Myocyte (in vitro differentiated cells): ENCODE results near the gene IL27RA. TPM values are rescaled to one million over a fixed set of nuclear protein-coding genes. Genes with fewer than 3 reads are reported as not detected.
A peak's percentile ranks its signal among the peaks of the same experiment; 100 is the strongest.

Source experiments
- DNase-seq: peaks from one replicate; pipeline ENCODE4 v3.0.0-alpha.2; 2012; ENCODE audit warnings: low read depth
- polyA plus RNA-seq: library from polyadenylated mRNA; unstranded; fragments of >200 nt; gene quantifications from one replicate; pipeline ENCODE4 v1.2.1, GENCODE V29; 2012; ENCODE audit warnings: missing spikeins
- total RNA-seq: library from RNA; depleted of rRNA; stranded (reverse); fragments of >200 nt; gene quantifications from 2 replicates; pipeline ENCODE4 v1.2.3, GENCODE V29; 2014

IL27RA gene
- total RNA-seq = 0.32 TPM in 1 of 2 replicates, not detected in the other
- 0.78 TPM for polyA plus RNA-seq

DNA sequence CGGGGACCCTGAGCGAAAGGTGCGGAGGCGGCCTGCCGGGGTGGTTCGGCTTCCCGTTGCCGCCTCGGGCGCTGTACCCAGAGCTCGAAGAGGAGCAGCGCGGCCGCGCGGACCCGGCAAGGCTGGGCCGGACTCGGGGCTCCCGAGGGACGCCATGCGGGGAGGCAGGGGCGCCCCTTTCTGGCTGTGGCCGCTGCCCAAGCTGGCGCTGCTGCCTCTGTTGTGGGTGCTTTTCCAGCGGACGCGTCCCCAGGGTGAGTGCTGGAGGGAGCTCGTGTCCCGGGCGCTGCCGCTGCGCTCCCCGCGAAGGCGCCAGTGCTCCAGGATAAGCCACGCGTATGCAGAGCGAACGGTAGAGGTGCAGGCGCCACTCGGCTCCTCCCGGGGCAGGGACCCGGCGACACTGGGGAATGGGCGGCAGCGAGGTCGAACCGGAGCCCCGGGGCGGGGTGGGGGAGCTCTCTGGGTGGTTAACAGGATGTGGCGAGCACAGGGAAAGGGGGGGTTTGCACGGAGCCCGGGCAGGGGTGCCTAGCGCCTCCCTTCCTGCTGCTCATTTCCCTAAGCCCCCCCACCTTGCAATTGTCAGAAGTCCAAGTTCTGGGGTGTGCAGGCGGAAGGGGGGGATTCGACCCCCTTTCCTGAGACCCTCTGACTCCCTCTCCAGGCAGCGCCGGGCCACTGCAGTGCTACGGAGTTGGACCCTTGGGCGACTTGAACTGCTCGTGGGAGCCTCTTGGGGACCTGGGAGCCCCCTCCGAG, at the start of gene IL27RA:
Gene IL27RA, plus strand, starts transcription at position 44 of the 762 bp plus-strand sequence. Its CDS starts 111 bp downstream, at position 155.
- peak; percentile 27 for DNase-seq

DNA sequence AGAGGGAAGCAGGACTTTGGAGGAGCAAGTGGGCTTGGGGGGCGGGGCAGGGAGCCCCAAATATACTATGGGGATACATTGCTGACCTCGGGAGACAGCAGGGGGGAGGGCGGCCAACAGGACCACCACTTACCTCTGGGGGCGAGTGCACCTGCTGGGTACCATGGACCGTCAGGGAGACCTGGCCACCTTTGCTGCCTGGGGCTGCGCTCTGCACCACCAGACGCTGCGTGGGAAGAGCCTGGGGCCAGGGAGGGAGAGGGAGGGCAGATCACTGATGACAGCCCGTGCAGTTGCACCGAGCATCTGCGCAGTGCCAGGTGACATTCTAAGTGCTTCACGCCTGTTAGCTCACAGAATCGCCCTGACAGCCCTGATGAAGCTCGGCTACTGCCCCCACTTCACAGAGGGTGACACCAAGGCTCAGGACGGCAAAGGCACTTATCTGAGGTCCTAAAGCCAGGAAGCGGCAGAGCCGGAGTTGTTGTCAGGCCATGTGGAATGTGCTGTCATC, 49.5 kb upstream of the IL27RA start:
- DNase-seq = no peak

DNA sequence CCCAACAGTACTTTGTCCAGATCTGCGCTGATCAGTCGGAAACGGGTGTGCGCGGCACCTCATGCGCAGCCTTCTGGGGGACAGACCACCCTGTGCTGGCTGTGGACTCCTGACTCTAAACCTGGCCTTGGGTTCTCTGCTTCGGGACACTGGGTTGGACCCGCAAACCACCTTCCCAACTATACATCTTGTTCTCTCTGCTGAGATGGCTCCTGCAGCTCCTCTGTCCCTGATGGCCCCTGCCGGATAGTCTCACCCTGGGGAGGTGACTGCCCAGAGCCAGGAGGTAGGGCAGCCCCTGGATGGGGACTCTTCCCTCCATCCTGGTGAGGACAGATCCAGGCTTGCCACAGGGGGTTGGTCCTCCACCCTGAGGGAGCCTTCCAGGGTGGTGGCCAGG, 48.8 kb upstream of the IL27RA start:
- no peak for DNase-seq

DNA sequence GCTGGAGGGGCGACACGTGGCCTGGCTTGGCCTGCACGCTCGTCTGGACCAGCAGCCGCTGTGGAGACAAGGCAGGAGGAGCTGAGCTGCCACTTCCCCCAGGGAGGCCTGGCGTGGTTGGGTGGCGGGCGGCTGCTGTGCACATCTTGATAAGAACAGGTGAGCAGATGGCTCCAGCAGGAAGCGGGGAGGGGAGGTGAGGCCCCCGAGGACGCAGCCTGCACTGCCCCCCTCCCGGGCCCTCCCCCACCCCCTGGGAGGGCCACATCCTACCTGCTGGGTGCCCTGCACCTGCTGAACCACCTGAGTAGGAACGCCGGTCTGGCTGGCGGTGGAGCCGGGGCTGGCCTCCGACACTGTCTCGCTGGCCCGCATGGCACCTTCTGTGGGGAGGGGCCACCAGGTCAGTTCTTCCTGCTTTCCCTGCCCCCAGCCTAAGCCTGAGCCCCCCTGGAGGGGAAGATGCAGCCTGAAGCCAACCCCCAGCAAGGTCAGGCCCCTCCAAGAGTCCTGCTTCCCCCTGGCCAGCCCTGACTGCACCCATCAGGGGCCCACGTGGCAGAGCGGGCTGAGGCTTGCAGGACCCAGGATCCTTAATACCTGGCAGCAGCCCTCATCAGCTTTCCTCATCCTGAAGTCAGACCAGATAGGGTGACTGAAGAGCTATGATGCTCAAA, 48.2 kb upstream of the IL27RA start:
- DNase-seq = no peak

- DNase-seq = no peak
These were observed 47.4 kb upstream of the IL27RA start for GRCh38 chr19:13984186-13984585.

GRCh38 chr19:13984875-13985741, 46.5 kb upstream of the IL27RA start:
- DNase-seq = no peak

GRCh38 chr19:13985771-13986347, 45.7 kb upstream of the IL27RA start:
- DNase-seq = no peak

DNA sequence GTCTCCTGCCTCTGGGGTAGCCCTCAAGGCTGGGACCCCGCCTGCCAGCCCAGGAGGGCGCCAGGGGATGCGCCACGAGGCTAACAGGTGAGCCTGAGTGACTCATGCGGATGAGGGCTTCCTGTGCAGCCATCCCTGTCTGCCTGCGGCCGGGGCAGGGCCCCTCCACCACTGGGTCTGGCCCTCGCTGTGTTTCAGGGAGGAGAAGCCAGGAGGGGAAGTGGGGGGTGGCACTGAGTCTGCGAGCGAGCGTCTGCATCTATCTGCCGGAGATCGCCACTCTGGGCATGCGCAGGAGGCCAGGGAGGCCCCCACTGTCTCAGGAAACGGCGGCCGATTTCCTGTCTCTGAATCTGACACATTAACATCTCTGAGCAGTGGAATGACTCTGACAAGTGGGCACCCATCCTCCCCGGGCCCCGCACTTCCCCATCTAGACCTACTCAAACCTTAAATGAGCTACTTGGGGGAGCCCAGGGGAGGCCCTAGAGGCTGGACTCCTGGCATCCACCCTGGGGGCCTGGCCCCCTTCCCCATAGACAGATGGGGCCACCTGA, 45.1 kb upstream of the IL27RA start:
- DNase-seq = no peak

DNA sequence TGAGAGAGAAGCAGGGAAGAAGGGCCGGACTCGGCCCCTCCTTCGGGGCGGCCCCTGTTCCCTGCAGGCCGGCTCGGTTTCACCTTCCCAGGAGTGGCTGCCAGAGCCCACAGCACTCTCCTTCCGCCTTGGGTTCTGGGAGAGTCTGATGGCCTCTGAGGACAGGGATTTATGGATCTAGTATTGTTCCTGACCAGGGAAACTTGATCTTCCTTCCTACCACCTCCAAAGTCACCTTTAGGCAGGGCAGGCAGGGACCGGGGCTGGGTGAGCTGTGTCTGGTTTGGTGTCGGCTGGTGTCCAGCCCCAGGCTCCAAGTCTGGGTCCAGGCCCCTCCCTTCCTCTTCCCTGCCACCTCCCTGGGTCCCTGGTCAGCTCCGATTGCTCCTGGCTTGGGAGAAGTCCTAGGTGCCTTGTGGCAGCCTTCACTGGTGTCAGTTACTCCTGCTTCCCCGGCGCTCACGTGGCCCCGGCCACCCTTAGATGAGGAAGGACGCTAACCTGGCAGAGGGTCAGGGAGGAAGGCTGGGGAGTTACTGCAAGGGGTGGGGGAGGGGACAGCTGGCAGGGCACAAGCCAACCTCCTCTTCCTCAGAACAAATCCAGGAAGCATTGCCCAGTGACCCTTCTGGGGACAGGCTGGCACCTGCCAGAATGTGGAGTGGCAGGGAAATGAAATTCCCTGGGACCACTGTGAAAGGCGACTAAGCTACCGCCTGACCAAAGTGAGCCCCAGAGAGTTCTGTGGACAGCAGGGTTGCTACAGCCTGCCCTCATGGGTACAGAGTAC, 44.3 kb upstream of the IL27RA start:
- DNase-seq = peak; percentile 15

DNA sequence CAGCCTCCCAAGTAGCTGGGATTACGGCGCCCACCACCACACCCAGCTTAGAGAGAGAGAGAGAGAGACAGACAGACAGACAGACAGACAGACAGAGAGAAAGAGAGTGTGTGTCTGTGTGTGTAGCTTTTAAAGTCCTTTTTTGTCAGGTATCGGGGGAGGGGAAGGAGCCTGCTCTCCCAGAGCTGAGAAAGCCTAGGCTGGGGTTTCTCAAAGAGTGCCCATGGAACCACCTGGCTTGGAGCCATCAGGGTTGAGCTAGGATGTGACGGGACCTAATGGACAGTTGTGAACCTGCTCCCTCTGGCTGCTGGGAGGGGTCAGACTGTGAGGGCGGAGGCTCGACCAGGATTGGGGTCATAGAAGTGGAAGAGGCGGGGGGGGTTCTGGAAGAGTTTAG, 42.1 kb upstream of the IL27RA start:
- no peak for DNase-seq

DNA sequence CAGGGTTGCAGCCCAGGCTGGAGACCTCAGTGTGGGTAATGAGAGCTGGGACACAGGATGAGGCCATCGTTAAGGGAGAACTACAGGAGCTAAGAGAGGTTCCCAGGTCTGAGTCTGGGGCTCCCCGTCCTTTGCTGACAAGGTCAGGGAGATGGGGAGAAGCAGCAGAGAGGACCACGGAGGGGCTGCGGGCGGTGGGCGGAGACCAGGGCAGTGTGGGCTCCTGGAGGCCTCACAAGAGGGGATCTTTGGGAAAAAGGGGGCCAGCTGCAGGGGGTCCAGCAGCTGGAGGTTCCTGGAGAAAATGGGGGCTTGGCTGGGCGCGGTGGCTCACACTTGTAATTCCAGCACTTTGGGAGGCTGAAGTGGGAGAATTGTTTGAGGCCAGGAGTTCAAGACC, 41.5 kb upstream of the IL27RA start:
- no peak for DNase-seq

GRCh38 chr19:13992025-13992424, 39.5 kb upstream of the IL27RA start:
- no peak for DNase-seq

- no peak for DNase-seq
These were observed 37.8 kb upstream of the IL27RA start for GRCh38 chr19:13993590-13994300.

GRCh38 chr19:13995017-13995728, 36.4 kb upstream of the IL27RA start:
- DNase-seq = peak; percentile 22

- no peak for DNase-seq
These were observed 35.4 kb upstream of the IL27RA start for GRCh38 chr19:13995878-13996765.

DNA sequence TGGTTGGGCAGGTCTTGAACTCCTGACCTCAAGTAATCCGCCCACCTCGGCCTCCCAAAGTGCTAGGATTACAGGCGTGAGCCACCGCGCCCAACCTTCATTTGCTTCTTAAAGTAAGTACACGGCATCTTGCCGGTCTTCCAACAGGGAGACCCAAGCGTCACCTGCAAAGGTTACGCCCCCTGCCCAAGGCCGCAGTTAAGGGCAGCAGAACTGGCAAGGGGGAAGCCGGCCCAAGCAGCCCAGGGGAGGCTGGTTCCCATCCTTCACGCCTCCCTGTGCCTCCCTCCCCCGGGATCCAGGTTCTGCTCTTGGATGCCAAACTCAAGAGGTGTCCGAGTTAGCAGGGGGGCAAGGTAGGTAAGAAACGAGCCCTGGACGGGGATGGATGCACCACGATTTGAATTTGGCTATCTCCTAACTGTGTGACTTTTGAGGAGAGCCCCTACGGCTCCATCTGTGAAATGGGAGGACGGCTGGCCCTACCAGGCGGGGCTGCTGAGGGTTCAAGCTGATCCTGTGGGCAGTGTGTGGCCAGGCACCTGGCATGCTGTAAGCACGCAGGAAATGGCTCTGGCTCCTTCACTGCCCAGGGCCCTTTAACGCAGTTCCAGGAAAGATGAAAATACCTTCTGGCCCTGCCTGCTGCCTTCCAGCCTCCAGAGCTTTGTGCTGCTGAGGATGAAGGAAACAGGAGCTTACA, 34.5 kb upstream of the IL27RA start:
- no peak for DNase-seq

DNA sequence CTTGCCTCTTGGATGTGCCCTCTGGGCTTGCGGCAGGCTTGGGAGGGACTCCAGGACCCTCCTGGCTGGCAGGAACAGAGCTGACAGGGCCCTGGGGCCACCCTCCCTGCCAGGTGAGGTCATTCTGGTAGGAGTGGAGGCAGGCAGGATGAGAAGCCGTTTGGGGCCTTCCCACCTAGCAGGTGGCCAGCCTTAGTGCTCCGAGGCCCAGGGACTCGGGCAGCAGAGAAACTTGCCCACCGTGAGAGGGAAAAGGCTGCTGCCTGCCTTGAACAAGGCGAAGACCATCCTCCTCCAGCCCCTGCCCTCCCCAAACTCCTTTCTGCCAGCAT, 34.0 kb upstream of the IL27RA start:
- DNase-seq = no peak
